Natural killer cell treated with Interleukin-12 subunit alpha and Interleukin-12 subunit beta and Interleukin-15 and Interleukin-18, amount 100 ng/mL, for 72 hours (primary cell): ENCODE measurements around the gene NSD2. TPM values are rescaled to one million over a fixed set of nuclear protein-coding genes. Genes with fewer than 3 reads are reported as not detected.

Source experiments
- ATAC-seq, 2 donors: fragments of 150-1000 bp; cut with Tn5 transposase in 1 of 2; sonication (Bioruptor Pico), chemical (Tn5 transposase) in 1 of 2; 2 replicates each; pipeline ENCODE4 v1.10.0; 2021
- DNase-seq: peaks from one replicate; pipeline ENCODE4 v3.0.0; 2022; ENCODE audit warnings: low spot score
- H3K27ac Mint-ChIP-seq, 2 donors: 1 replicate in 1 of 2; 2 replicates in 1 of 2; pipeline ENCODE4 v1.8.0; 2022; ENCODE audit warnings: mixed read lengths in 2 of 2, mild to moderate bottlenecking in 1 of 2, moderate library complexity in 1 of 2
- H3K27me3 Mint-ChIP-seq, 2 donors: 1 replicate in 1 of 2; 2 replicates in 1 of 2; pipeline ENCODE4 v1.8.0; 2022; ENCODE audit warnings: mixed read lengths in 2 of 2
- H3K36me3 Mint-ChIP-seq: one replicate; pipeline ENCODE4 v1.8.0; 2022; ENCODE audit warnings: mixed read lengths
- H3K4me1 Mint-ChIP-seq, 2 donors: 1 replicate in 1 of 2; 2 replicates in 1 of 2; pipeline ENCODE4 v1.8.0; 2022; ENCODE audit warnings: low read depth in 2 of 2, mixed read lengths in 2 of 2, mild to moderate bottlenecking in 1 of 2
- H3K4me3 Mint-ChIP-seq: one replicate; pipeline ENCODE4 v1.8.0; 2022; ENCODE audit warnings: mixed read lengths
- H3K9me3 Mint-ChIP-seq: 2 replicates; pipeline ENCODE4 v1.8.0; 2022; ENCODE audit warnings: mixed read lengths
- total RNA-seq, 2 donors: library from RNA; stranded (reverse); gene quantifications; one replicate each; pipeline ENCODE4 v1.2.3, GENCODE V29; 2022

NSD2 gene
- total RNA-seq, 2 donors from 2014 or later = 127 to 375 TPM

DNA sequence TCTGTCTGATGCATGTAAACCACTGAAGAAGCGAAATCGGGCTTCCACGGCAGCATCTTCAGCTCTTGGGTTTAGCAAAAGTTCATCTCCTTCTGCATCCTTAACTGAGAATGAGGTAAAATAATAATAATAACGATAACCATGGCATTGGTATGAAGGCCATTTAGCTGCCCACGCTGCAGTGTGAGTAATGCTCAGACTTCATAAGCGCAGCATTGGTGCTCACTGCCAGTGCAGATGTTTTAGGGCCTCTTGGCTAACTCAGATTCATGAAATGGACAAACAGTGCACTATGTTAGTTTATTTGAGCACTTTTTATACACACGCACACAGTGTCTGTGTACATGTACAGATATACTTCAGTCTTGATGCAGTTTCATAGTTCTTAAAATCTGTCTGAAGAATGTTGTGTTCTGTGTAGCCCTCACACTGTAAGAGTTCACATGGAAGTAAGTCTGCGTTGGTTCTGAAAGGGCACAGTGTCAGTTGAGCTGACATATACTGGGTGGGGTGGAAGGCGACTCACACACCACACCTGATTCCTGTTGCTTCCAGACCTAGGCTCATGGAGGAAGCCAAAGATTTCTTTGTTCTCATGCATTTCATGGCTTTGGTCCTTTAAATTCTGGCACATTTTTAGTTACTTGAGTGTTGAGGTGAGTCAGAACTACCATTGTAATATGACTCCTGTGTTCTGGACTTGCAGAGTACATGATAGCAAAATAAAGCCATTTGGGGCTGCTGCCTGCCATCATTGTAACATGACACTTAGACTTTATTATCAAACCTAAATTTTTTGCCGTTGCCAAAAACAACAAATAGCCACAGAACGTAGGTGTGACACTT is 68.7 kb downstream of the NSD2 start:
- Mint-ChIP-seq H3K27ac (no peak overlapping the region), H3K4me1 (peaks cover 0 to 3% of the 10 kb centered on the region in 2 donors), H3K4me3 (no peak overlapping the region), H3K27me3 (no peaks in the 10 kb centered on the region), H3K9me3 (no peaks in the 10 kb centered on the region), H3K36me3 (peaks cover 5% of the 10 kb centered on the region)
- DNase-seq (no peak), ATAC-seq (no peak)

DNA sequence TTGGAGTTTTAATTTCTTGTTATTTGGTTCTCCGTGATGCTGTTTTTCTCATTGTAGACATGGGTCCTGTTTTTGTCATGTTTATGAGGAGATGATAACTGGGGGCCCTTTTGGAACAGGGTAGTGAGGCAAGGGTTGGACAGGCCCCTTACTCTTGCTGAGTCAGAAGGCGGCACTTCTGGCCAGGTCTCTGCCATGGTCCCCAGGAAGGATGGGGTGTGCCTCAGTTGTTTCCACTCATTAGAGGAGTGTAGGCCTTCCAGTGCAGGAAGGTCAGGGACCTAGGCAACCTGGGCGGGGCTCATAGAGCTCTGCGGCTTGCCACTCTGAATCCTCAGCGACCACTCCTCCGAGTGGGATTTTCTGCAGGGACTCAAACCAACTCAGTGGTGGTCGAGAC is 69.4 kb downstream of the NSD2 start:
- DNase-seq = no peak
- H3K4me1 Mint-ChIP-seq = peaks cover 0 to 3% of the 10 kb centered on the region in 2 donors
- peaks cover 5% of the 10 kb centered on the region for H3K36me3 Mint-ChIP-seq
- no peaks in the 10 kb centered on the region for H3K9me3 Mint-ChIP-seq
- no peaks in the 10 kb centered on the region for H3K27me3 Mint-ChIP-seq
- H3K27ac Mint-ChIP-seq = no peak overlapping the region
- H3K4me3 Mint-ChIP-seq = no peak overlapping the region
- ATAC-seq = no peak

DNA sequence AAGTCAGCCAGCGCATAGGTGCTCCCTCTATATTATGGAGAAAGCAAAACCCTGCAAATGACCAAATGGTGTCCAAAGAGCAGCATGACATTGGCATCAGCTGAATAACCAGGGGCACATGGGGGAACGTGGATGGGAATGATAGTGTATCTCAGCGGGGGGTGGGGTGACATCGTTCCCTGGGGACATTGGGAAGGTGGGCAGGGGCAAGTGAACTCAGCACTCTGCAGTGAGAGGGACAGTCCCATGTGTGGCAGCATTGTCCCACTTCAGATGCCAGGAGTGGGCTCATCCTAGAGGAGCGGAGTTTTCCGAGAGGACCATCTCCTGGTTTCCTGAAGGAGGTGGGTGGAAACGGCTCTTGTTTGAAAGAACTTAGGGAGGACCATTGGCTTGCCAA is 72.7 kb downstream of the NSD2 start:
- DNase-seq (no peak), ATAC-seq (no peak)
- H3K9me3 Mint-ChIP-seq = no peaks in the 10 kb centered on the region
- H3K27ac Mint-ChIP-seq = no peak overlapping the region
- H3K4me3 Mint-ChIP-seq = no peak overlapping the region
- H3K27me3 Mint-ChIP-seq = no peaks in the 10 kb centered on the region
- peaks cover 5 to 8% of the 10 kb centered on the region in 2 donors for H3K4me1 Mint-ChIP-seq
- peaks cover 5% of the 10 kb centered on the region for H3K36me3 Mint-ChIP-seq

DNA sequence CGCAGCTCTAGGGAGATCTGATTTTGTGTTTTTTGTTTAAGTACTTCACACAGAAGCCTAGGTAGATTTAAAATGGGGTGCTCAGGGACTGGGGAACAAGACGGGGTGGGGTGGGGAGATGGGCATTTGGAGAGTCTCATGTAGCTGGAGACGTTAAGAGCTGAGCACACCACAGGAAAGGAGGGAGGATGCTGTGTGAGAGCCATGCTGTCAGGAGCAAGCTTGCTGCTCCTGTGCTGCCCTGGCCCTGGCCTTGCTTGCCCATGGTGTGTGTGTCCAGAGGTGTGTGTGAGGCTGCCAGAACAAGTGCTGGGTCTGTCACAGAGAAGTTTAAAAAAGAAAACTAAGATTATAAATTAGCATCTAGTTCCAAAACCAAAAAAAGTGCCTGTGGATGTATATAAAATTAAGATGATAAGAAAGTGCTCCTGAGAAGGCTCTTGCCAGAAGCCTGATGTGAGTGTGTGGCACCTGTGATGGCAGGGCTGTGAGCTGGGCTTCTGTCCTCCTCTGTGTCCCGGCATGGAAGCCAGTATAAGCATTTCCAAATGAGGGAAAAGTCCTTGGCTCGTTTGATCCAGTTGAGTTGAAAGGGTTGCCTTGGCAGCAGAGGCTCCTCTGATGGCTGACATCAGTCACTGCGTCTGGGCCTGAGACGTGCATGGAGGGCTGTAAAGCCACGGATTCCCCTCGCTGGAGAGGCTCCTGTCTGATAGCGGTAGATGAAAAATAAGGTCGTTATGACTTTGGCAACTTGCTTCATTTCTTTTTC is 74.1 kb downstream of the NSD2 start:
- Mint-ChIP-seq H3K36me3 (peaks cover 5% of the 10 kb centered on the region), H3K4me3 (no peak overlapping the region), H3K27ac (no peak overlapping the region)

DNA sequence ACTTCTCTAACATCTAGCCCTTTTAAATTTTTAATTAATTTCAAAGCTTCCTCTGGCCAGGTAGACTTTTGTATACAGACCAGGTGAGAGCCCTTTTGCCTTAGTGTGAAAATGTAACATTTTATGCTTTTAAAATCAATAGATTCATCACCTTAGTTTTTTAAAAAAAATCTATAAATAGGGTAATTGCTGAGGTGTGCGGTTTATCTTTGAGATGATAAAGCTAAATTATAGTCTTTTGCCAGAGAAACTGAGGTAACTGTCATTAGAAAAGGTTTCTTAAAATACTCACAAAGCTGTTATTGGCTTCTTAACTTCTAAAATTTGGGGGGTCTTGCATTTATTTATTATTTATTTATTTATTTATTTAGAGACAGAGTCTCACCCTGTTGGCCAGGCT is 74.7 kb downstream of the NSD2 start:
- H3K4me3 Mint-ChIP-seq = no peak overlapping the region
- no peaks in the 10 kb centered on the region for H3K27me3 Mint-ChIP-seq
- peaks cover 5% of the 10 kb centered on the region for H3K36me3 Mint-ChIP-seq
- DNase-seq (no peak), ATAC-seq (no peak)
- H3K27ac Mint-ChIP-seq = no peak overlapping the region
- H3K4me1 Mint-ChIP-seq = peaks cover 9 to 12% of the 10 kb centered on the region in 2 donors
- no peaks in the 10 kb centered on the region for H3K9me3 Mint-ChIP-seq

More for the DNA sequence above, 74.1 kb downstream of the NSD2 start:
- Mint-ChIP-seq H3K4me1 (peaks cover 9 to 12% of the 10 kb centered on the region in 2 donors), H3K27me3 (no peaks in the 10 kb centered on the region), H3K9me3 (no peaks in the 10 kb centered on the region)
- DNase-seq = no peak
- ATAC-seq = no peak

DNA sequence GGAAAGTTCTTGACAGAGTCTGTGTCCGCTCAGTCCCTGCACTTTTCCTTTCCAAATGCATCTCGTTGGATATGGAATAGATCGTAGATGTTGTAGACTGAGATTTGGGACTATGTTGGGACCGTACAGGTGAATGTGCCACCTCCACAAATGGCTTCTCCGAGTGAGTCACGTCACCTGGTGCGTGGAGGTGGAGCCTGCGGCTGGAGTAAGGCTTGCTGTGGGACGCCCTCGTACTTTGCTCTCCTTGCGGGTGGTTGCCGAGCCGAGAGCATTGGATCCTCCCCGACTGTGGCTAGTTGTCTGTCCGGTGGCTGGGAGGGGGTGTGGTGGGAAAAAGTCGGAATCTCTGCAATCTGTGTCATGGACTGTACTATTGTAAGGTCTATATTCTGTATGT is 77.0 kb downstream of the NSD2 start:
- H3K36me3 Mint-ChIP-seq = no peaks in the 10 kb centered on the region
- DNase-seq (no peak), ATAC-seq (no peak)
- H3K4me3 Mint-ChIP-seq = no peak overlapping the region
- H3K27me3 Mint-ChIP-seq = no peaks in the 10 kb centered on the region
- no peaks in the 10 kb centered on the region for H3K9me3 Mint-ChIP-seq
- peaks cover 9 to 12% of the 10 kb centered on the region in 2 donors for H3K4me1 Mint-ChIP-seq
- peak overlapping the region in 1 of 2 donors; percentile 58 for H3K27ac Mint-ChIP-seq

DNA sequence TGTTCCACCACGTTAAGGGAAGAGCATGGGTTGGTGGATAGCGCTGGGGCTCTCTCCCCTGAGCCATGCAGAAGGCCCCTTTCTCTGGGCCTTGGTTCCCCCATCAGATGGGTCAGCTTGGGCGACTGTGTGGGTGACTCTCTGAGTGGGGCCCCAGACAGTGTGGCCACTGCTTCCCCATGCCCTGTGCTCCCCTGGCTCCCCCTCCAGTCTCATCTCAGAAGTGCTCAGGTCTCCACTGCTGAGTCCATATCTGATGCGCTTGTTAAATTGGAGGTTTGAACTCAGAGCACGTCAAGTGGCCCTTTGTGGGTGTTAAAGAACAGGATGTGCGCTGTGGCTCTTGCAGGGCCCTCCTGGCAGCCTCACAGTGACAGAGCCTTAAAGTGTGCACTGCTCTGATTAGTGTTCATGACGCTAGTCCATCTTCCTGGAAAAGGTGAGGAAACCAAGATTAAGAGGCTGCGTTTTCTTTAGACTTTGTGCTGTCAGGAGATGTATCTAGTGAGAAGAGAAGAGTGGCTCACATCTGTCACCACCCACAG is 77.8 kb downstream of the NSD2 start:
- no peaks in the 10 kb centered on the region for H3K36me3 Mint-ChIP-seq
- H3K9me3 Mint-ChIP-seq = no peaks in the 10 kb centered on the region
- peak overlapping the region; percentile 58 for H3K4me3 Mint-ChIP-seq
- H3K27me3 Mint-ChIP-seq = no peaks in the 10 kb centered on the region
- peaks cover 9 to 12% of the 10 kb centered on the region in 2 donors for H3K4me1 Mint-ChIP-seq
- peak overlapping the region; percentile 58 to 67 for H3K27ac Mint-ChIP-seq
- ATAC-seq (peak; percentile 84 to 87), DNase-seq (peak; percentile 68)

DNA sequence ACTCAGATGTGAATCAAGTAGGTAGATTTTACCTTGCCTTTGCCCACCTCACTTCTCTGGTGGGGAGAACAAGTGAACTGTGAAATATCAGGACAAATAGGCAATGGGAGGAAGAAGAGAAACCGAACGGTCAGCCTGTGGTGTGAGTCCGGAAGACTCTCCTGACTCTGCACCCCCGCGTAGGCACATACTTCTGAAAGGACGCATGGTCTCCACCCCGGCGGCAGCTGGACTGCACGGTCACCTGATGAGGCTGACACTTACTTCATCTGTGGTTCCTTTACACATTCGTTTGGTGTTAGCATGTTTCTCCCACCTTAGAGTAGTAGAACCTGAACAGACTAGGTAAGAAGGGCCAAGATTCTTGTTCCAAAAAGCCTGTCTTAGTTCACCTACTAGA is 79.2 kb downstream of the NSD2 start:
- Mint-ChIP-seq H3K36me3 (no peaks in the 10 kb centered on the region), H3K27ac (no peak overlapping the region), H3K4me3 (no peak overlapping the region), H3K9me3 (no peaks in the 10 kb centered on the region), H3K4me1 (peaks cover 9 to 12% of the 10 kb centered on the region in 2 donors), H3K27me3 (no peaks in the 10 kb centered on the region)
- ATAC-seq (no peak), DNase-seq (no peak)

DNA sequence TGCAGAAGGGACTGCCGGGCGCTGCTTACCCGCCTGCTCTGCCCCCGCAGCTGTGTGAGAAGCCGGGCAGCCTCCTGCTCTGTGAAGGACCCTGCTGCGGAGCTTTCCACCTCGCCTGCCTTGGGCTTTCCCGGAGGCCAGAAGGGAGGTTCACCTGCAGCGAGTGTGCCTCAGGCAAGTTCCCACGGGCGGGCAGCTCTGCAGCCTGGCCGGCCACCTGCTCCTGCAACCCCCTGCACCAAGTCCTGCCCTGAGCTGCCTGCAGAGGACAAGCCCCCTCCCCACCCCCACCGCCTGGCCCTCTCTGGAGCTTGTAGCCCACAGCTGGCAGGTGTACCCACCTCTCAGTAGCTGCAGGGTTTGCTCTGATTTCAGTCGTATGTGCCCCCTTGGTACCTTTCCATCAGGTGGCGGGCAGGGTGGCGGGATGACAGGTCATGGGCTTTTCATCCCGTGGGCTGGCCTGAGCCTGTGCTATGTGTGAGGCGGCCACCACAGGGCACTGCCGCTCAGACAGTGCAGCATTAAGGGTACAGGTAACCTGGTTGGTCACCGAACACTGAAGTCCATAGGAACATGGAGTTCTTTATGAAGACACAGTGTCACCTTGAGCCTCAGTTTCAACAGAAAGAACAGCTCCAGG is 81.0 kb downstream of the NSD2 start:
- Mint-ChIP-seq H3K27ac (no peak overlapping the region), H3K4me1 (peaks cover 9 to 12% of the 10 kb centered on the region in 2 donors), H3K4me3 (no peak overlapping the region), H3K9me3 (no peaks in the 10 kb centered on the region), H3K36me3 (no peaks in the 10 kb centered on the region), H3K27me3 (no peaks in the 10 kb centered on the region)
- ATAC-seq = no peak
- DNase-seq = no peak

DNA sequence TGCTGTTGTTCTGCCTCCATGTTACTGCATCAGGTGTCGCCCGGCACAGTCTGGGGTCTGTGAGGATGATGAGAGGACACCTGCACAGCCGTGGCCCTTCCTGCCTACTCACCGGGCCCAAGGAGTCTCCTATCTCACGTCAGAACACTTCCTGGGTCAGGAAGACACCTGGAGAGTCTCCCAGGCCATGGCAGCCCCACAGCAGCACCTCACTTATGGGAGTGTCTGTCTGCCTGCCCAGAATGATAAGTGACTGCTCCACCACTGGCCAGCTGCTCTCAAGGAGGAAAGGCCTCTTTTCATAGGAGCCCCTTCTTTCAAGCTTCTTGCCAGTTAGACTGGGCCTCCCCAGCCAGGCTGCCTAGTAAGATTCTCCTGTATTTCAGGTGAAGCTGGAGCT is 81.5 kb downstream of the NSD2 start:
- peaks cover 9 to 12% of the 10 kb centered on the region in 2 donors for H3K4me1 Mint-ChIP-seq
- H3K9me3 Mint-ChIP-seq = no peaks in the 10 kb centered on the region
- no peak for DNase-seq
- no peaks in the 10 kb centered on the region for H3K27me3 Mint-ChIP-seq
- H3K27ac Mint-ChIP-seq = no peak overlapping the region
- no peaks in the 10 kb centered on the region for H3K36me3 Mint-ChIP-seq
- ATAC-seq = no peak
- H3K4me3 Mint-ChIP-seq = no peak overlapping the region

DNA sequence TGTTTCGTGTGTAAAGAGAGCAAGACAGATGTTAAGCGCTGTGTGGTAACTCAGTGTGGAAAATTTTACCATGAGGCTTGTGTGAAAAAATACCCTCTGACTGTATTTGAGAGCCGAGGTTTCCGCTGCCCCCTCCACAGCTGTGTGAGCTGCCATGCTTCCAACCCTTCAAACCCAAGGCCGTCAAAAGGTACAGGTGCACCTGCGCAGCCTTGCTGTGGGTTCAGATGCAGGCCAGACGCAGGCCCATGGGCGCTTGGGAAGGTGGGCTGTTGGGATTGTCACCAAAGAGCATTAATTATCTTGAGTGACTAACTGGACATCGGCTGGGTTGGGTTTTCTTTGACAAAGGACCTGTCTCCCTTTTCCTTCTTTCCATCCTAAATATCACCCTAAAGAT is 82.1 kb downstream of the NSD2 start:
- Mint-ChIP-seq H3K9me3 (no peaks in the 10 kb centered on the region), H3K27me3 (no peaks in the 10 kb centered on the region), H3K27ac (no peak overlapping the region), H3K4me1 (peaks cover 8 to 9% of the 10 kb centered on the region in 2 donors), H3K4me3 (no peak overlapping the region), H3K36me3 (no peaks in the 10 kb centered on the region)
- ATAC-seq (no peak), DNase-seq (no peak)

DNA sequence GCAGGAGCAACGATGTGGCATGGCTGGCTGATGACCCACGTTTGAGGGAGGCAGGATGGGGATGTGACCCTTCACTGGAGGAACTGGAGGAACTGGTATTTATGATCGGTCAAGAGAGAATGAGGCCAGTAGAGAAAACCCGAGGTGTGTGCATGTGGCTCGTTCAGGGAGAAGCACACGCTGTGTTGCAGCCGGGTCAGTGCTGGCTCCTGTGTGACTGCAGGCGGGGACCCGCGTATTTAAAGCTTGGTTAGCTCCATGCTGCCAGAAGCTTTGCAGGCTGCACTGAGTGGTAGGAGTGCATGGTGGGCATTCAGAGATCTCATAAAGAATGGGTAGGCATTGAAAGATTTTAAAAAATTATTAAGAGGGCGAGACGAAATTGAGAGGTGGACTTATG is 85.4 kb downstream of the NSD2 start:
- DNase-seq (no peak), ATAC-seq (no peak)
- Mint-ChIP-seq H3K27me3 (no peaks in the 10 kb centered on the region), H3K9me3 (no peaks in the 10 kb centered on the region), H3K4me1 (peaks cover 0 to 4% of the 10 kb centered on the region in 2 donors), H3K36me3 (peaks cover 16% of the 10 kb centered on the region), H3K27ac (peak overlapping the region in 1 of 2 donors; percentile 56), H3K4me3 (no peak overlapping the region)

DNA sequence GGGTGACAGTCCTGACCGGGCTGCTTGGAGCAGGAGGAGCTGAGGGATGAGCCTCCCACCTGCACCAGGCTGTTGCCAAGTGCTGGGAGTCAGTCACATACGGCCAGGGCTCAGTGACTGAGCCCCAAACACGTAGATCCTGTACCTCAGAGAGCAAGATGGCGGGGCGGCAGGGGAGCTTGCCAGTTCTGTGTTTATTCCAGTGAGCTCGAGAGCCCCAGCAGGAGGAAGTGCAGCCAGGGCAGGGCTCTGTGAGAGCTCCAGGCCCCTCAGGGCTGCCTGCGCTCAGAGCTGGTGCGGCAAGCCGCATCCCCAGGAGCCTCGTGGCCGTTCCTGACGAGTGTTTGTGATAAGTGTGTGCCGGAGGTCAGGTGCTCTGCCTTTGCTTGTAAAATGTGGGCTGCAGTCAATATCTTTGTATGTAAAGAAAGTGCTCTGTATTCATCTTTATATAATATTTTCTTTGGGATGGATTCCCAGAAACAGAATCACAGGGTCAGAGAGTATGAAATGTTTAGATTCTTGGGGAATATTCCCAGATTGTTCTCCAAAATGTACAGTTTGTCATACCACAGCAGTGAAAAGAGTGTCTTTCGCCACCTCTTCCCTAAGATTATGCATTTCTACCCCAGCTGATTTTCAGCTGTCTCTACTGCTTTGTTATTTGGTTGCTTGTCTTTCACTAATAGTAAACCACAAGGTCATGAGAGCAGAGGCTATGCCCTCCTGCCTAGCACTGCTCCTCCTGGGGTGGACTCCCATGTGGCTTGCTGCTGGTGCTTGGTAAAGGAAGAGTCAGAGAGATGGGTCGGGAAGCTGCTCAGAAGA is 87.3 kb downstream of the NSD2 start:
- peaks cover 0 to 13% of the 10 kb centered on the region in 2 donors for H3K4me1 Mint-ChIP-seq
- H3K27me3 Mint-ChIP-seq = no peaks in the 10 kb centered on the region
- no peak overlapping the region for H3K4me3 Mint-ChIP-seq
- H3K36me3 Mint-ChIP-seq = peaks cover 24% of the 10 kb centered on the region
- no peak for DNase-seq
- peak in 1 of 2 donors; percentile 7 for ATAC-seq
- H3K27ac Mint-ChIP-seq = no peak overlapping the region
- H3K9me3 Mint-ChIP-seq = no peaks in the 10 kb centered on the region
